GM12864 (cell line): ENCODE measurements around the gene STK10.

Experiments used
- DNase-seq: peaks from one replicate; pipeline ENCODE4 v3.0.0-alpha.2; 2011; ENCODE audit warnings: low read depth
- H3K4me3 ChIP-seq: 2 replicates; pipeline ENCODE4 v1.5.1; 2011; ENCODE audit warnings: mild to moderate bottlenecking, low read depth, low read length, control low read depth
- TF ChIP-seq, protein P1 (sequence below): IDR thresholded peaks from 2 replicates; pipeline ENCODE4 v1.5.1; 2011; ENCODE audit warnings: low read depth, mild to moderate bottlenecking, moderate library complexity, low read length, control low read depth, inconsistent platforms; ENCODE audit errors: missing control alignments

The STK10 gene

GRCh38 chr5:172144291-172144815 is 43.7 kb downstream of the STK10 start:
- no peak overlapping the region for H3K4me3 ChIP-seq
- no peak for DNase-seq
- TF ChIP-seq, protein P1, sequence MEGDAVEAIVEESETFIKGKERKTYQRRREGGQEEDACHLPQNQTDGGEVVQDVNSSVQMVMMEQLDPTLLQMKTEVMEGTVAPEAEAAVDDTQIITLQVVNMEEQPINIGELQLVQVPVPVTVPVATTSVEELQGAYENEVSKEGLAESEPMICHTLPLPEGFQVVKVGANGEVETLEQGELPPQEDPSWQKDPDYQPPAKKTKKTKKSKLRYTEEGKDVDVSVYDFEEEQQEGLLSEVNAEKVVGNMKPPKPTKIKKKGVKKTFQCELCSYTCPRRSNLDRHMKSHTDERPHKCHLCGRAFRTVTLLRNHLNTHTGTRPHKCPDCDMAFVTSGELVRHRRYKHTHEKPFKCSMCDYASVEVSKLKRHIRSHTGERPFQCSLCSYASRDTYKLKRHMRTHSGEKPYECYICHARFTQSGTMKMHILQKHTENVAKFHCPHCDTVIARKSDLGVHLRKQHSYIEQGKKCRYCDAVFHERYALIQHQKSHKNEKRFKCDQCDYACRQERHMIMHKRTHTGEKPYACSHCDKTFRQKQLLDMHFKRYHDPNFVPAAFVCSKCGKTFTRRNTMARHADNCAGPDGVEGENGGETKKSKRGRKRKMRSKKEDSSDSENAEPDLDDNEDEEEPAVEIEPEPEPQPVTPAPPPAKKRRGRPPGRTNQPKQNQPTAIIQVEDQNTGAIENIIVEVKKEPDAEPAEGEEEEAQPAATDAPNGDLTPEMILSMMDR = no peak

- no peak for DNase-seq
- TF ChIP-seq, protein P1 = no peak
- no peak overlapping the region for H3K4me3 ChIP-seq
Observed at GRCh38 chr5:172143875-172144274, 44.1 kb downstream of the STK10 start.

DNA sequence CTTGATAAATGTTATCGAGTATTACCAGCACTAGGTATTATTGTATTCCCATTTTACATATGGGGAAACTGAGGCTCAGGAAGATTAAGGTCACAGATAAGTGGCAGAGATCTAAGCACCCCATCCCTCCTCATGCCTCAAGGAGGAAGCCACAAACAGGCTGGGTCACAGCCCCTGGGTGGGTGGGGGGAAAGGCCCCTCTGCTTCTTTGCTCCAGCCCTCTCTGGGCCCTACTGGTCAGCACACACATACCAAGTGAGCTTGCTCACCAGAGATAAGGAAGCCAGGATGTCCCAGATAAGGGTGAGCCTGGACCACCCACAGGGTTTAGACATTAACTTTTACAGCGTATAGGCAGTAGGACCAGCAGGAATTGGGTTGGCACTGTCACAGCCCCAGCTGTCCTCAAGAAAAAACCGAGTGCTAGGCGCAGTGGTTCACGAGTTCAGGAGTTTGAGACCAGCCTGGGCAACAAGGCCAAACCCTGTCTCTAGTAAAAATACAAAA is 45.3 kb downstream of the STK10 start:
- no peak for DNase-seq
- TF ChIP-seq, protein P1 = no peak
- no peak overlapping the region for H3K4me3 ChIP-seq

GRCh38 chr5:172141949-172142319 is 46.1 kb downstream of the STK10 start:
- no peak overlapping the region for H3K4me3 ChIP-seq
- TF ChIP-seq, protein P1 = no peak
- no peak for DNase-seq

DNA sequence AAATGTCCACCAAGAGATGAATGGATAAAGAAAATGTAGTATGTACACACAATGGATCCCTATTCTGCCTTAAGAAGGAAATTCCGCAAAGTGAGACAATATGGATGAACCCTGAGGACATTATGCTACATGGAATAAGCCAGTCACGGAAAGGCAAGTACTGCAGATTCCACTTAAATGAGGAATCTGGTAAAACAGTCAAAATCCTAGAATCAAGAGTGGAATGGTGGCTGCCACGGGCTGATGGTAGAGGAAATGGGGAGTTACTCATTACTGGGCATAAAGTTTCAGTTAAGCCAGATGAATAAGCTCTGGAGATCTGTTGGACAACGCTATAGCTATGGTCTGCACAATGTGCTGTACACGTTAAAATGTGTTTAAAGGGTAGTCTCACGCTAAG is 47.2 kb downstream of the STK10 start:
- no peak for DNase-seq
- H3K4me3 ChIP-seq = no peak overlapping the region
- TF ChIP-seq, protein P1 = no peak

DNA sequence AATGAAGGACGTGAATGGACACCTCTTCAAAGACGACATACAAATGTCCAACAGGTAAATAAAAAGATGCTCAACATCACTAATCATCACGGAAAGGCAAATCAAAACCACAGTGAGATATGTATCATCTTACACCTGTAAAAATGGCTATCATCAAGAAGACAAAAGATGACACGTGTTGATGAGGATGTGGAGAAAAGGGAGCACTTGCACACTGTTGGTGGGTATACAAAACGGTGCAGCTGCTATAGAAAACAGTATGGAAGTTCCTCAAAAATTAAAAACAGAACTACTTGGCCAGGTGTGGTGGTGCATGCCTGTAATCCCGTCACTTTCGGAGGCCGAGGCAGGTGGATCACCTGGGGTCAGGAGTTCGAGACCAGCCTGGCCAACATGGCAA is 47.9 kb downstream of the STK10 start:
- DNase-seq = no peak
- TF ChIP-seq, protein P1 = no peak
- no peak overlapping the region for H3K4me3 ChIP-seq

GRCh38 chr5:172137046-172137445 is 51.0 kb downstream of the STK10 start:
- DNase-seq = no peak
- TF ChIP-seq, protein P1 = no peak

More at GRCh38 chr5:172137046-172137445, 51.0 kb downstream of the STK10 start:
- no peak overlapping the region for H3K4me3 ChIP-seq
